ENCODE measurements around the gene ZFAND6.

GRCh38 chr15:80034629-80035028 is 24.8 kb upstream of the ZFAND6 start:
- no peak for TF ChIP-seq CTCF (IDR thresholded peaks at IDR 0.05 in 8 of 11, conservative IDR thresholded peaks at IDR 0.05 in 3 of 11)
- TF ChIP-seq POLR2A (IDR thresholded peaks at IDR 0.05), result no peak
- TF ChIP-seq POLR2AphosphoS5 (IDR thresholded peaks at IDR 0.05), result no peak
